ENCODE data around the gene STKLD1.

DNA sequence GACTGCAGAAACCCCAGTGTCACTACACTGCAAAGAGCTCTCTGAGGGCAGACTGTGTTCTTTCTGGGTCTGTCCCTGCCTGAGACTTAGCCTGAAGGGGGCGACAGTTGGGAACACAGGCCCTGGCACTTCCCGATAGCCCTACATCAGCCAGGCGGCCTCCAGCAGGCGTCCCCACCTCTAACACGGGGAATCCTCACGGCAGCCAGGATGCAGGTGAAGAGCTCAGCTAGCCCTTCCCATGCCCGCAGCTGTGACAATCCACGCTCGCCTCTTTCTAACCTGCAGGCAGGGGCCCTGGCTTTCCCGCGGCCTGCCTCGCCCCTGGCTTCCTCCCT lies 34.1 kb upstream of the STKLD1 start:
- TF ChIP-seq POLR2A (IDR thresholded peaks at IDR 0.05; ENCODE audit: low read depth, low read length) (no peak), TAF1 (IDR thresholded peaks at IDR 0.05; ENCODE audit: low read depth, low read length) (no peak), POLR2AphosphoS5 (IDR thresholded peaks at IDR 0.05; ENCODE audit: low read depth, low read length) (no peak)

Data from GM12891 (cell line).